ENCODE results near the gene VSTM2L.

Gene VSTM2L

DNA sequence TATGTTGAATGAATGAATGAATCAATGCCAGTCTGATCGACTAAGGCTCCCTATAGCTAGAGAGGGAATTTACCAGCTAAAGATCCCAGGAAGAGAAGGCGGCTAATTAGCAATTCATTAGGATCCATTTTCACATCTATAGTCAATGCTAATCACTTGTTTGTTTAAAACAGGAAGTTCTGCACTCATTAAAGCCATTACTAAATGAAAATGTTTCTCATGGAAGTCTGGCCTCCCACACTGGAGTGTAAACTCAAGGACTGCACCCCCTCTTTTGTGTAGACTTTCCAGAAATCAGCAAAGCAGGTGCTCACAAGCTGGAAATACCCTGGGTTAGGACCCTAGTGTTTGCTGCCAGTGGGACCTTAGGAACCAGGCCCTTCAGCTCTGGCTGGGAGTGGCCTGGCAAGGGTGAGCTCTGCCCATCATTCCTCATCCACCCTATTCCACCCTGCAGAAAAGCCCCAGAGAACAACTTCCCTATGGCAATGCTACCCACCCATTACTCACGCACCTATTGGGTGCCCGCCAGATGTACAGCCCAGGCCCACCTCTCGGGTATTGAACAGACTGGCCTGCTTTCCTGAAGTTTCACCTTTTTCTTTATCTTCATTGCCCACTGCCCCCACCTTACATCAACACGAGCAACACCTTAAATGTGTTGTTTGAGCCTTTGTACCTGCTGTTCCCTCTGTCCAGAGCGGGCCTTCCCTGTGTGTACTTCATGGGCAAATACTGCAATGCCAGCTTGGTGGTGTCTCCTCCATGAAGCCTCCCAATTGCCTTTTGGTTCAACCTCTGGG, 69.5 kb downstream of the VSTM2L start:
- Histone ChIP-seq H3K36me3 (replicated peaks; ENCODE audit: low read depth, low read length) (no peaks in the 10 kb centered on the region), H2AFZ (ENCODE audit: low read depth, low read length) (no peak overlapping the region), H3K79me2 (ENCODE audit: low read length) (no peaks in the 10 kb centered on the region), H4K20me1 (ENCODE audit: insufficient read depth, low read length) (no peaks in the 10 kb centered on the region), H3K4me3 (ENCODE audit: low read length) (no peak overlapping the region), H3K27ac (ENCODE audit: low read length) (no peak overlapping the region), H3K9me3 (ENCODE audit: insufficient read depth, low read length) (no peaks in the 10 kb centered on the region), H3K9ac (ENCODE audit: low read length) (no peak overlapping the region), H3K4me1 (ENCODE audit: low read length) (no peaks in the 10 kb centered on the region), H3K4me2 (ENCODE audit: low read length) (no peak overlapping the region), H3K27me3 (ENCODE audit: low read depth, low read length) (0 out of 2 replicates have a peak, but pooled peaks cover 4% of the 10 kb centered on the region)
- no peak for TF ChIP-seq EZH2phosphoT487 (IDR thresholded peaks at IDR 0.05; ENCODE audit: low read depth)
- TF ChIP-seq, protein P1, sequence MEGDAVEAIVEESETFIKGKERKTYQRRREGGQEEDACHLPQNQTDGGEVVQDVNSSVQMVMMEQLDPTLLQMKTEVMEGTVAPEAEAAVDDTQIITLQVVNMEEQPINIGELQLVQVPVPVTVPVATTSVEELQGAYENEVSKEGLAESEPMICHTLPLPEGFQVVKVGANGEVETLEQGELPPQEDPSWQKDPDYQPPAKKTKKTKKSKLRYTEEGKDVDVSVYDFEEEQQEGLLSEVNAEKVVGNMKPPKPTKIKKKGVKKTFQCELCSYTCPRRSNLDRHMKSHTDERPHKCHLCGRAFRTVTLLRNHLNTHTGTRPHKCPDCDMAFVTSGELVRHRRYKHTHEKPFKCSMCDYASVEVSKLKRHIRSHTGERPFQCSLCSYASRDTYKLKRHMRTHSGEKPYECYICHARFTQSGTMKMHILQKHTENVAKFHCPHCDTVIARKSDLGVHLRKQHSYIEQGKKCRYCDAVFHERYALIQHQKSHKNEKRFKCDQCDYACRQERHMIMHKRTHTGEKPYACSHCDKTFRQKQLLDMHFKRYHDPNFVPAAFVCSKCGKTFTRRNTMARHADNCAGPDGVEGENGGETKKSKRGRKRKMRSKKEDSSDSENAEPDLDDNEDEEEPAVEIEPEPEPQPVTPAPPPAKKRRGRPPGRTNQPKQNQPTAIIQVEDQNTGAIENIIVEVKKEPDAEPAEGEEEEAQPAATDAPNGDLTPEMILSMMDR (IDR thresholded peaks at IDR 0.05; ENCODE audit: low read depth, low read length) = no peak

DNA sequence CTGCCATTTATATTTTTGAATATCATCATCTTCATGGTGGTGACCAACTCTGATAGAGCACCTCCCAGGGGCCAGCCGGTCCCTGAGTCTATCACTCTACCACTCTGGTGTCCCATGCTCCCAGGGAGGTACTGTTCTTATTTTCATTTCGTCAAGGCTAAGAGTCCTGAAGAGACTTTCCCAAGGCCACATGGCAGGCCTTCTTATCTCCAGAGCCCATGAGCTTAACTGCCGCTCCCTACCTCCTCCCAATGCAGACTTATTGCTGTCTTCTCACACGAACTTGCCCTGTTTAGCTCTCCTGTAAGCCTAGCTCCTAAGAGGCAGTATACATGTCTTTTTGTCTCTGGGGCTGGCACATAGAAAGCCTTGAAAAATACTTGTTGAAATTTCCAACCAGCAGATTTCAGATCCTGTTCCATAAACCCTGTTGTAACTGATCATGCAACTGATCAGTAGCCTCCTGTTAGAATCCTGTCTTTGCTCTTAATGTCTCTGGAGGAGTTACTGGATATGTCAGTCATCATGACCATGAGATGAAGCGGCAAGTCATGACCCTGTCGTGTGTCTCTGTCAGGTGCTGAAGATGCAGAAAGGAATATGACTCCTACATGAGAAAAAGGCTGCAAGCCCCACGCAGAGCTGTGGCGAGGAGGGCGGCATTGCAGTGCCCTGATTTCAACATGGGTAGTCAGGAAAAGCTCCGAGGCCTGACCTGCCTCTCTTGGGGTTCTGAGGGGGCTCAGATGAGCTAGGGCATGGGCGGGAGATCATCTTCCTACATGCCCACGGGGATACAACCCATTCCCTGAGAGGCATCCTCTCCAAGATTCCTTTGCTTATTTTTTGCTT, 70.4 kb downstream of the VSTM2L start:
- Histone ChIP-seq H3K4me1 (ENCODE audit: low read length) (no peaks in the 10 kb centered on the region), H3K9ac (ENCODE audit: low read length) (no peak overlapping the region), H3K9me3 (ENCODE audit: insufficient read depth, low read length) (no peaks in the 10 kb centered on the region), H3K79me2 (ENCODE audit: low read length) (no peaks in the 10 kb centered on the region), H3K27ac (ENCODE audit: low read length) (no peak overlapping the region), H3K4me2 (ENCODE audit: low read length) (no peak overlapping the region), H3K36me3 (replicated peaks; ENCODE audit: low read depth, low read length) (no peaks in the 10 kb centered on the region), H3K27me3 (ENCODE audit: low read depth, low read length) (no peaks in the 10 kb centered on the region), H4K20me1 (ENCODE audit: insufficient read depth, low read length) (no peaks in the 10 kb centered on the region), H3K4me3 (ENCODE audit: low read length) (no peak overlapping the region), H2AFZ (ENCODE audit: low read depth, low read length) (no peak overlapping the region)
- no peak for TF ChIP-seq EZH2phosphoT487 (IDR thresholded peaks at IDR 0.05; ENCODE audit: low read depth)
- TF ChIP-seq, protein P1 (IDR thresholded peaks at IDR 0.05; ENCODE audit: low read depth, low read length) = no peak

DNA sequence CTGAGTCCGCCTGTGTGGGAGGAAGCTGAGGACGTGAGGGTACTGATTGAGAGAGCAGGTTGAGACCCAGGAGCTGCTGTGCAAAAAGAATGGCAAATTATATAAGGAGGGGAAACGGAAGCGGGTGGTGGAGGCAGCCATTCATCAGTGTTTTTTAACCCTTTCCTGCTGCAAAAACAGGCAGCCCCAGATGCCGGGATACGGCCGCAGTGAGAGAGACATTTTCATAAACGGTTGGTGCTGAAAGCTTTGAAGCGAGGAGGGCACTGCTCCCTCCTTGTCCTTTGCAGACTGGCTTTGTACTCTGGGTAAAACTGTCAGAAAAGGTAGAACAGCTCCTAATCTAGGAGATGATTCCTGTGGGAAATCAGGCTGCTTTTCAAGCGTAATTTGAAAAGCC, 74.0 kb downstream of the VSTM2L start:
- H3K9ac ChIP-seq (ENCODE audit: low read length) = no peak overlapping the region
- no peak overlapping the region for H3K4me3 ChIP-seq (ENCODE audit: low read length)
- no peak overlapping the region for H3K4me2 ChIP-seq (ENCODE audit: low read length)

More for the DNA sequence above, 74.0 kb downstream of the VSTM2L start:
- H3K27ac ChIP-seq (ENCODE audit: low read length) = no peak overlapping the region
- H3K36me3 ChIP-seq (replicated peaks; ENCODE audit: low read depth, low read length) = peaks cover 8% of the 10 kb centered on the region
- H3K79me2 ChIP-seq (ENCODE audit: low read length) = no peaks in the 10 kb centered on the region
- no peak overlapping the region for H2AFZ ChIP-seq (ENCODE audit: low read depth, low read length)
- H4K20me1 ChIP-seq (ENCODE audit: insufficient read depth, low read length) = no peaks in the 10 kb centered on the region
- no peaks in the 10 kb centered on the region for H3K9me3 ChIP-seq (ENCODE audit: insufficient read depth, low read length)
- H3K4me1 ChIP-seq (ENCODE audit: low read length) = no peaks in the 10 kb centered on the region
- TF ChIP-seq, protein P1 (IDR thresholded peaks at IDR 0.05; ENCODE audit: low read depth, low read length) = no peak
- no peak for TF ChIP-seq EZH2phosphoT487 (IDR thresholded peaks at IDR 0.05; ENCODE audit: low read depth)
- H3K27me3 ChIP-seq (ENCODE audit: low read depth, low read length) = no peaks in the 10 kb centered on the region

All from OCI-LY3 (cell line).